GM23248 (cell line): ENCODE data around the gene TANK. TPM values are rescaled to one million over a fixed set of nuclear protein-coding genes. Genes with fewer than 3 reads are reported as not detected.

Source experiments
- DNase-seq: peaks from one replicate; pipeline ENCODE4 v3.0.0-alpha.2; 2015
- H2AFZ ChIP-seq: fragments of 200-600 bp; sonication (generic); 2 replicates; pipeline ENCODE4 v1.6.1; 2016; ENCODE audit warnings: antibody characterized with exemption
- H3F3A ChIP-seq: fragments of 200-600 bp; sonication (generic); 2 replicates; pipeline ENCODE4 v1.6.1; 2016; ENCODE audit warnings: mild to moderate bottlenecking, antibody characterized with exemption, mixed run types; ENCODE audit not compliant: insufficient read depth
- H3K27ac ChIP-seq: fragments of 200-600 bp; sonication (generic); 2 replicates; pipeline ENCODE4 v1.5.1; 2016; ENCODE audit warnings: mild to moderate bottlenecking
- H3K27me3 ChIP-seq: fragments of 200-600 bp; sonication (generic); replicated peaks from 2 replicates; pipeline ENCODE4 v1.6.1; 2016; ENCODE audit warnings: mild to moderate bottlenecking; ENCODE audit not compliant: insufficient read depth
- H3K36me3 ChIP-seq: fragments of 200-600 bp; sonication (generic); 2 replicates; pipeline ENCODE4 v1.6.1; 2016; ENCODE audit warnings: low read depth, mild to moderate bottlenecking
- H3K4me1 ChIP-seq: fragments of 200-600 bp; sonication (generic); 2 replicates; pipeline ENCODE4 v1.6.1; 2016; ENCODE audit warnings: mild to moderate bottlenecking; ENCODE audit not compliant: insufficient read depth
- H3K4me2 ChIP-seq: fragments of 200-600 bp; sonication (generic); one replicate; pipeline ENCODE4 v1.6.1; 2016; ENCODE audit warnings: mild to moderate bottlenecking; ENCODE audit not compliant: unreplicated experiment
- H3K4me3 ChIP-seq: fragments of 200-600 bp; sonication (generic); 2 replicates; pipeline ENCODE4 v1.5.1; 2016; ENCODE audit warnings: mild to moderate bottlenecking
- H3K79me2 ChIP-seq: fragments of 200-600 bp; sonication (generic); 2 replicates; pipeline ENCODE4 v1.6.1; 2016; ENCODE audit warnings: mild to moderate bottlenecking; ENCODE audit not compliant: insufficient read depth
- H3K9ac ChIP-seq: fragments of 200-600 bp; sonication (generic); 2 replicates; pipeline ENCODE4 v1.6.1; 2016; ENCODE audit warnings: mild to moderate bottlenecking
- H3K9me2 ChIP-seq: fragments of 200-600 bp; sonication (generic); 2 replicates; pipeline ENCODE4 v1.6.1; 2016; ENCODE audit warnings: mixed run types, mild to moderate bottlenecking, moderate library complexity; ENCODE audit not compliant: insufficient read depth
- H3K9me3 ChIP-seq: fragments of 200-600 bp; sonication (generic); one replicate; pipeline ENCODE4 v1.6.1; 2017; ENCODE audit warnings: low read depth
- H4K20me1 ChIP-seq: fragments of 200-600 bp; sonication (generic); 2 replicates; pipeline ENCODE4 v1.6.0; 2016; ENCODE audit not compliant: insufficient read depth
- EZH2 ChIP-seq: fragments of 200-600 bp; sonication (generic); IDR thresholded peaks from 2 replicates; pipeline ENCODE4 v1.6.1; 2018; ENCODE audit warnings: antibody characterized with exemption, mild to moderate bottlenecking; ENCODE audit not compliant: insufficient read depth, poor library complexity, severe bottlenecking
- EZH2phosphoT487 ChIP-seq: fragments of 200-600 bp; sonication (generic); IDR thresholded peaks from 2 replicates; pipeline ENCODE4 v1.6.1; 2018; ENCODE audit warnings: antibody characterized with exemption, moderate library complexity, mild to moderate bottlenecking, low read depth; ENCODE audit not compliant: insufficient read depth
- WGBS, 2 experiments: methylation state at CpG; one replicate each; pipeline ENCODE4 v1.1.6; 2015 to 2017; ENCODE audit warnings: low lambda C conversion rate in 2 of 2, low coverage in 1 of 2; ENCODE audit errors: missing lambda C conversion rate in 2 of 2; 5-methylcytosine and 5-hydroxymethylcytosine counted together
- in situ Hi-C: fragments of 300-500 bp; cut with MboI; formaldehyde crosslinking; loops from 2 replicates; pipeline ENCODE4 v1.15.0; 2020
- polyA plus RNA-seq: library from polyadenylated mRNA; unstranded; fragments of >200 nt; fragmentation: Nextera tagmentation; extraction: Ambion mirVana; gene quantifications from 2 replicates; pipeline ENCODE4 v1.2.1, GENCODE V29; 2016
- total RNA-seq: library from RNA; depleted of rRNA; stranded (reverse); fragments of >200 nt; shearing (Covaris generic); gene quantifications from 2 replicates; pipeline ENCODE4 v1.2.3, GENCODE V29; 2014

Gene TANK
- total and polyA plus RNA-seq, 2 experiments from 2014 or later, result 60.4 to 84.4 TPM

- in situ Hi-C loops, result no loop called here
- Histone ChIP-seq H3K9me2 (no peaks in the 10 kb centered on the region), H4K20me1 (no peaks in the 10 kb centered on the region), H3K4me2 (peak overlapping the region; percentile 18), H3K4me3 (no peak overlapping the region), H3F3A (0 out of 2 replicates have a peak, but pooled peaks cover 12% of the 10 kb centered on the region), H3K36me3 (peaks cover 7% of the 10 kb centered on the region; the same call in 1 of the 2 replicates), H2AFZ (no peak overlapping the region), H3K9ac (no peak overlapping the region), H3K27ac (0 out of 2 replicates have a peak overlapping the region, but pooled peaks have one; percentile 11), H3K79me2 (peaks cover 100% of the 10 kb centered on the region), H3K27me3 (no peaks in the 10 kb centered on the region), H3K4me1 (peaks cover 24% of the 10 kb centered on the region), H3K9me3 (no peaks in the 10 kb centered on the region)
- TF ChIP-seq EZH2phosphoT487 (no peak), EZH2 (no peak)
- WGBS, 2 experiments, result 78 to 85% methylated on average over 4 of the region's 4 CpGs
- DNase-seq, result peak; percentile 50
Measured at GRCh38 chr2:161170958-161171932, 11.0 kb downstream of the TANK start.

GRCh38 chr2:161172901-161173540 lies 12.8 kb downstream of the TANK start:
- Histone ChIP-seq H3K79me2 (peaks cover 100% of the 10 kb centered on the region), H3K36me3 (peaks cover 11% of the 10 kb centered on the region; the same call in 1 of the 2 replicates), H3K4me2 (no peak overlapping the region), H3K9me2 (no peaks in the 10 kb centered on the region), H3F3A (0 out of 2 replicates have a peak, but pooled peaks cover 12% of the 10 kb centered on the region), H3K27ac (no peak overlapping the region), H3K9ac (no peak overlapping the region), H3K4me3 (no peak overlapping the region), H3K4me1 (peaks cover 16% of the 10 kb centered on the region; the same call in 1 of the 2 replicates), H2AFZ (no peak overlapping the region), H4K20me1 (no peaks in the 10 kb centered on the region), H3K27me3 (no peaks in the 10 kb centered on the region), H3K9me3 (no peaks in the 10 kb centered on the region)
- DNase-seq, result no peak
- in situ Hi-C loops, result no loop called here
- 97 to 98% methylated on average over 4 of the region's 4 CpGs for WGBS, 2 experiments
- TF ChIP-seq EZH2phosphoT487 (no peak), EZH2 (no peak)

GRCh38 chr2:161173541-161174194 lies 13.4 kb downstream of the TANK start:
- Histone ChIP-seq H3K36me3 (peaks cover 16% of the 10 kb centered on the region; the same call in 1 of the 2 replicates), H3K4me1 (peaks cover 16% of the 10 kb centered on the region; the same call in 1 of the 2 replicates), H3K27me3 (no peaks in the 10 kb centered on the region), H3K9me2 (no peaks in the 10 kb centered on the region), H3K79me2 (peaks cover 100% of the 10 kb centered on the region), H3K4me3 (no peak overlapping the region), H2AFZ (no peak overlapping the region), H3F3A (0 out of 2 replicates have a peak, but pooled peaks cover 12% of the 10 kb centered on the region), H3K4me2 (no peak overlapping the region), H4K20me1 (no peaks in the 10 kb centered on the region; the same call in 1 of the 2 replicates), H3K9me3 (no peaks in the 10 kb centered on the region), H3K27ac (no peak overlapping the region), H3K9ac (no peak overlapping the region)
- TF ChIP-seq EZH2 (no peak), EZH2phosphoT487 (no peak)
- WGBS, 2 experiments, result 100% methylated on average over 2 of the region's 2 CpGs
- no peak for DNase-seq
- in situ Hi-C loops, result no loop called here

GRCh38 chr2:161177969-161178368 lies 17.7 kb downstream of the TANK start:
- H3K4me3 ChIP-seq, result no peak overlapping the region
- no peaks in the 10 kb centered on the region for H3K9me2 ChIP-seq
- WGBS, 2 experiments, result 93 to 96% methylated on average over 1 of the region's 1 CpG
- no peak overlapping the region for H3K9ac ChIP-seq
- no peak overlapping the region for H3K27ac ChIP-seq
- no peaks in the 10 kb centered on the region for H3K27me3 ChIP-seq
- TF ChIP-seq EZH2 (no peak), EZH2phosphoT487 (no peak)
- H2AFZ ChIP-seq, result no peak overlapping the region
- in situ Hi-C loops, result no loop called here
- no peaks in the 10 kb centered on the region for H3K4me1 ChIP-seq
- no peak overlapping the region for H3K4me2 ChIP-seq
- DNase-seq, result no peak
- no peaks in the 10 kb centered on the region; the same call in 1 of the 2 replicates for H4K20me1 ChIP-seq
- H3K79me2 ChIP-seq, result peaks cover 68% of the 10 kb centered on the region
- no peaks in the 10 kb centered on the region for H3K9me3 ChIP-seq
- no peaks in the 10 kb centered on the region for H3F3A ChIP-seq
- peaks cover 43% of the 10 kb centered on the region for H3K36me3 ChIP-seq
